GM12872 (cell line): ENCODE results near the gene ARHGEF16.

ENCODE experiments used
- CTCF ChIP-seq: IDR thresholded peaks from 3 replicates; pipeline ENCODE4 v1.5.1; 2011; ENCODE audit warnings: low read depth, mild to moderate bottlenecking, low read length, moderate library complexity; ENCODE audit not compliant: insufficient read depth

The ARHGEF16 gene

GRCh38 chr1:3463408-3463863 lies 9.0 kb downstream of the ARHGEF16 start:
- no peak for TF ChIP-seq CTCF

GRCh38 chr1:3463891-3464648 lies 9.6 kb downstream of the ARHGEF16 start:
- no peak for TF ChIP-seq CTCF

- TF ChIP-seq CTCF, result no peak
Measured at GRCh38 chr1:3464649-3465025, 10.2 kb downstream of the ARHGEF16 start.

GRCh38 chr1:3465091-3465934 lies 10.8 kb downstream of the ARHGEF16 start:
- TF ChIP-seq CTCF, result no peak

GRCh38 chr1:3465935-3466321 lies 11.5 kb downstream of the ARHGEF16 start:
- TF ChIP-seq CTCF, result no peak

- no peak for TF ChIP-seq CTCF
Measured at GRCh38 chr1:3466366-3467075, 12.1 kb downstream of the ARHGEF16 start.
